ENCODE data around the gene DMXL1.
"Not testable (repeated sequence)": the region's sequence is repeated elsewhere in the genome, so short reads cannot be mapped to it uniquely, and the experiment has no call there.

DMXL1 gene

GRCh38 chr5:119067450-119067849 lies 3.4 kb upstream of the DMXL1 start:
- H3K9me3 ChIP-seq (ENCODE audit: control insufficient read depth in 2 of 2, low read length in 2 of 2): no peaks in the 10 kb centered on the region
- H3K9ac ChIP-seq (ENCODE audit: low read depth in 1 of 2, low read length in 2 of 2): no peak overlapping the region
- H3K27ac ChIP-seq (ENCODE audit: low read depth in 2 of 2, low read length in 2 of 2): no peak overlapping the region
- peaks cover 3 to 20% of the 10 kb centered on the region in 2 donors for H3K4me1 ChIP-seq (ENCODE audit: control insufficient read depth in 2 of 2, insufficient read depth in 2 of 2, low read length in 2 of 2)
- no peaks in the 10 kb centered on the region for H3K27me3 ChIP-seq (ENCODE audit: control insufficient read depth in 2 of 2, insufficient read depth in 2 of 2, low read length in 2 of 2)
- no peak overlapping the region for H3K4me3 ChIP-seq (ENCODE audit: low read length in 2 of 2)
- H3K36me3 ChIP-seq (ENCODE audit: control insufficient read depth in 2 of 2, insufficient read depth in 2 of 2, low read length in 2 of 2): no peaks in the 10 kb centered on the region

GRCh38 chr5:119070578-119070827 lies 384 bp upstream of the DMXL1 start:
- Histone ChIP-seq H3K9ac (ENCODE audit: low read depth in 1 of 2, low read length in 2 of 2) (peak overlapping the region; percentile 89 to 100), H3K27me3 (ENCODE audit: control insufficient read depth in 2 of 2, insufficient read depth in 2 of 2, low read length in 2 of 2) (no peaks in the 10 kb centered on the region), H3K9me3 (ENCODE audit: control insufficient read depth in 2 of 2, low read length in 2 of 2) (no peaks in the 10 kb centered on the region), H3K4me3 (ENCODE audit: low read length in 2 of 2) (peak overlapping the region; percentile 99 to 100), H3K36me3 (ENCODE audit: control insufficient read depth in 2 of 2, insufficient read depth in 2 of 2, low read length in 2 of 2) (no peaks in the 10 kb centered on the region), H3K4me1 (ENCODE audit: control insufficient read depth in 2 of 2, insufficient read depth in 2 of 2, low read length in 2 of 2) (peaks cover 3 to 18% of the 10 kb centered on the region in 2 donors), H3K27ac (ENCODE audit: low read depth in 2 of 2, low read length in 2 of 2) (peak overlapping the region; percentile 98 to 99)

GRCh38 chr5:119071561-119071995 lies 691 bp downstream of the DMXL1 start:
- Histone ChIP-seq H3K27me3 (ENCODE audit: control insufficient read depth in 2 of 2, insufficient read depth in 2 of 2, low read length in 2 of 2) (no peaks in the 10 kb centered on the region), H3K4me3 (ENCODE audit: low read length in 2 of 2) (peak overlapping the region; percentile 99 to 100), H3K9ac (ENCODE audit: low read depth in 1 of 2, low read length in 2 of 2) (peak overlapping the region; percentile 89 to 100), H3K9me3 (ENCODE audit: control insufficient read depth in 2 of 2, low read length in 2 of 2) (no peaks in the 10 kb centered on the region), H3K27ac (ENCODE audit: low read depth in 2 of 2, low read length in 2 of 2) (peak overlapping the region; percentile 98 to 99), H3K36me3 (ENCODE audit: control insufficient read depth in 2 of 2, insufficient read depth in 2 of 2, low read length in 2 of 2) (no peaks in the 10 kb centered on the region), H3K4me1 (ENCODE audit: control insufficient read depth in 2 of 2, insufficient read depth in 2 of 2, low read length in 2 of 2) (peaks cover 7 to 18% of the 10 kb centered on the region in 2 donors)

- Histone ChIP-seq H3K9ac (ENCODE audit: low read depth in 1 of 2, low read length in 2 of 2) (peak overlapping the region in 1 of 2 donors; percentile 17), H3K4me1 (ENCODE audit: control insufficient read depth in 2 of 2, insufficient read depth in 2 of 2, low read length in 2 of 2) (peaks cover 7 to 18% of the 10 kb centered on the region in 2 donors), H3K36me3 (ENCODE audit: control insufficient read depth in 2 of 2, insufficient read depth in 2 of 2, low read length in 2 of 2) (no peaks in the 10 kb centered on the region), H3K4me3 (ENCODE audit: low read length in 2 of 2) (peak overlapping the region; percentile 99 to 100), H3K9me3 (ENCODE audit: control insufficient read depth in 2 of 2, low read length in 2 of 2) (no peaks in the 10 kb centered on the region), H3K27me3 (ENCODE audit: control insufficient read depth in 2 of 2, insufficient read depth in 2 of 2, low read length in 2 of 2) (no peaks in the 10 kb centered on the region), H3K27ac (ENCODE audit: low read depth in 2 of 2, low read length in 2 of 2) (no peak overlapping the region)
Measured at GRCh38 chr5:119072496-119072895, 1.6 kb downstream of the DMXL1 start.

GRCh38 chr5:119073746-119074337 lies 3.0 kb downstream of the DMXL1 start:
- peak overlapping the region in 1 of 2 donors; percentile 5 for H3K4me3 ChIP-seq (ENCODE audit: low read length in 2 of 2)

GRCh38 chr5:119074419-119074818 lies 3.5 kb downstream of the DMXL1 start:
- no peak overlapping the region for H3K9ac ChIP-seq (ENCODE audit: low read depth in 1 of 2, low read length in 2 of 2)
- no peaks in the 10 kb centered on the region for H3K36me3 ChIP-seq (ENCODE audit: control insufficient read depth in 2 of 2, insufficient read depth in 2 of 2, low read length in 2 of 2)
- H3K27me3 ChIP-seq (ENCODE audit: control insufficient read depth in 2 of 2, insufficient read depth in 2 of 2, low read length in 2 of 2): no peaks in the 10 kb centered on the region
- H3K27ac ChIP-seq (ENCODE audit: low read depth in 2 of 2, low read length in 2 of 2): no peak overlapping the region
- H3K4me3 ChIP-seq (ENCODE audit: low read length in 2 of 2): no peak overlapping the region
- no peaks in the 10 kb centered on the region for H3K9me3 ChIP-seq (ENCODE audit: control insufficient read depth in 2 of 2, low read length in 2 of 2)
- H3K4me1 ChIP-seq (ENCODE audit: control insufficient read depth in 2 of 2, insufficient read depth in 2 of 2, low read length in 2 of 2): peaks cover 7 to 23% of the 10 kb centered on the region in 2 donors

More at GRCh38 chr5:119073746-119074337, 3.0 kb downstream of the DMXL1 start:
- H3K36me3 ChIP-seq (ENCODE audit: control insufficient read depth in 2 of 2, insufficient read depth in 2 of 2, low read length in 2 of 2); H3K27ac ChIP-seq (ENCODE audit: low read depth in 2 of 2, low read length in 2 of 2); H3K27me3 ChIP-seq (ENCODE audit: control insufficient read depth in 2 of 2, insufficient read depth in 2 of 2, low read length in 2 of 2); H3K9ac ChIP-seq (ENCODE audit: low read depth in 1 of 2, low read length in 2 of 2); H3K9me3 ChIP-seq (ENCODE audit: control insufficient read depth in 2 of 2, low read length in 2 of 2): not testable (repeated sequence)
- peaks cover 7 to 22% of the 10 kb centered on the region in 2 donors for H3K4me1 ChIP-seq (ENCODE audit: control insufficient read depth in 2 of 2, insufficient read depth in 2 of 2, low read length in 2 of 2)

- not testable (repeated sequence) for H3K27me3 ChIP-seq (ENCODE audit: control insufficient read depth in 2 of 2, insufficient read depth in 2 of 2, low read length in 2 of 2); H3K9ac ChIP-seq (ENCODE audit: low read depth in 1 of 2, low read length in 2 of 2); H3K27ac ChIP-seq (ENCODE audit: low read depth in 2 of 2, low read length in 2 of 2); H3K36me3 ChIP-seq (ENCODE audit: control insufficient read depth in 2 of 2, insufficient read depth in 2 of 2, low read length in 2 of 2); H3K9me3 ChIP-seq (ENCODE audit: control insufficient read depth in 2 of 2, low read length in 2 of 2); H3K4me3 ChIP-seq (ENCODE audit: low read length in 2 of 2)
- peaks cover 7 to 16% of the 10 kb centered on the region in 2 donors for H3K4me1 ChIP-seq (ENCODE audit: control insufficient read depth in 2 of 2, insufficient read depth in 2 of 2, low read length in 2 of 2)
Measured at GRCh38 chr5:119075269-119075668, 4.4 kb downstream of the DMXL1 start.

- no peak overlapping the region for H3K27ac ChIP-seq (ENCODE audit: low read depth in 2 of 2, low read length in 2 of 2)
- no peaks in the 10 kb centered on the region for H3K9me3 ChIP-seq (ENCODE audit: control insufficient read depth in 2 of 2, low read length in 2 of 2)
- H3K4me3 ChIP-seq (ENCODE audit: low read length in 2 of 2): no peak overlapping the region
- H3K9ac ChIP-seq (ENCODE audit: low read depth in 1 of 2, low read length in 2 of 2): no peak overlapping the region
- H3K27me3 ChIP-seq (ENCODE audit: control insufficient read depth in 2 of 2, insufficient read depth in 2 of 2, low read length in 2 of 2): no peaks in the 10 kb centered on the region
- no peaks in the 10 kb centered on the region for H3K36me3 ChIP-seq (ENCODE audit: control insufficient read depth in 2 of 2, insufficient read depth in 2 of 2, low read length in 2 of 2)
- H3K4me1 ChIP-seq (ENCODE audit: control insufficient read depth in 2 of 2, insufficient read depth in 2 of 2, low read length in 2 of 2): peaks cover 7 to 15% of the 10 kb centered on the region in 2 donors
Measured at GRCh38 chr5:119076080-119076479, 5.2 kb downstream of the DMXL1 start.

- peaks cover 7 to 12% of the 10 kb centered on the region in 2 donors for H3K4me1 ChIP-seq (ENCODE audit: control insufficient read depth in 2 of 2, insufficient read depth in 2 of 2, low read length in 2 of 2)
Measured at GRCh38 chr5:119077444-119077843, 6.6 kb downstream of the DMXL1 start.

GRCh38 chr5:119078071-119078846 lies 7.4 kb downstream of the DMXL1 start:
- Histone ChIP-seq H3K9me3 (ENCODE audit: control insufficient read depth in 2 of 2, low read length in 2 of 2) (no peaks in the 10 kb centered on the region), H3K27ac (ENCODE audit: low read depth in 2 of 2, low read length in 2 of 2) (no peak overlapping the region), H3K27me3 (ENCODE audit: control insufficient read depth in 2 of 2, insufficient read depth in 2 of 2, low read length in 2 of 2) (no peaks in the 10 kb centered on the region), H3K4me1 (ENCODE audit: control insufficient read depth in 2 of 2, insufficient read depth in 2 of 2, low read length in 2 of 2) (peaks cover 4 to 5% of the 10 kb centered on the region in 2 donors), H3K36me3 (ENCODE audit: control insufficient read depth in 2 of 2, insufficient read depth in 2 of 2, low read length in 2 of 2) (no peaks in the 10 kb centered on the region), H3K9ac (ENCODE audit: low read depth in 1 of 2, low read length in 2 of 2) (no peak overlapping the region), H3K4me3 (ENCODE audit: low read length in 2 of 2) (no peak overlapping the region)

More at GRCh38 chr5:119077444-119077843, 6.6 kb downstream of the DMXL1 start:
- Histone ChIP-seq H3K27ac (ENCODE audit: low read depth in 2 of 2, low read length in 2 of 2) (no peak overlapping the region), H3K9me3 (ENCODE audit: control insufficient read depth in 2 of 2, low read length in 2 of 2) (no peaks in the 10 kb centered on the region), H3K27me3 (ENCODE audit: control insufficient read depth in 2 of 2, insufficient read depth in 2 of 2, low read length in 2 of 2) (no peaks in the 10 kb centered on the region), H3K36me3 (ENCODE audit: control insufficient read depth in 2 of 2, insufficient read depth in 2 of 2, low read length in 2 of 2) (no peaks in the 10 kb centered on the region), H3K4me3 (ENCODE audit: low read length in 2 of 2) (no peak overlapping the region), H3K9ac (ENCODE audit: low read depth in 1 of 2, low read length in 2 of 2) (no peak overlapping the region)

All from mucosa of rectum (tissue), 2 donors.